ENCODE results near the gene DMRTC1B.
"Not testable (repeated sequence)": the region's sequence is repeated elsewhere in the genome, so short reads cannot be mapped to it uniquely, and the experiment has no call there.

The DMRTC1B gene, protein sequence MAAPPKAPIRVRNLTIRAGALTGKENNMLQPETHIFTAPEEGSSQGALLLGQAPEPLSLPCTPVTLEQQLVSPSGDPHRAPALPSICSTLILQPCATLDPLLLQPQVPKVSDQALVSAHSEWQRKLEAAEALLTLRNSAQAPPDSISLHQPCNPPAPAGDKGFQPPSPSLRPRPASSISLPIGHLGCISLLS

DNA sequence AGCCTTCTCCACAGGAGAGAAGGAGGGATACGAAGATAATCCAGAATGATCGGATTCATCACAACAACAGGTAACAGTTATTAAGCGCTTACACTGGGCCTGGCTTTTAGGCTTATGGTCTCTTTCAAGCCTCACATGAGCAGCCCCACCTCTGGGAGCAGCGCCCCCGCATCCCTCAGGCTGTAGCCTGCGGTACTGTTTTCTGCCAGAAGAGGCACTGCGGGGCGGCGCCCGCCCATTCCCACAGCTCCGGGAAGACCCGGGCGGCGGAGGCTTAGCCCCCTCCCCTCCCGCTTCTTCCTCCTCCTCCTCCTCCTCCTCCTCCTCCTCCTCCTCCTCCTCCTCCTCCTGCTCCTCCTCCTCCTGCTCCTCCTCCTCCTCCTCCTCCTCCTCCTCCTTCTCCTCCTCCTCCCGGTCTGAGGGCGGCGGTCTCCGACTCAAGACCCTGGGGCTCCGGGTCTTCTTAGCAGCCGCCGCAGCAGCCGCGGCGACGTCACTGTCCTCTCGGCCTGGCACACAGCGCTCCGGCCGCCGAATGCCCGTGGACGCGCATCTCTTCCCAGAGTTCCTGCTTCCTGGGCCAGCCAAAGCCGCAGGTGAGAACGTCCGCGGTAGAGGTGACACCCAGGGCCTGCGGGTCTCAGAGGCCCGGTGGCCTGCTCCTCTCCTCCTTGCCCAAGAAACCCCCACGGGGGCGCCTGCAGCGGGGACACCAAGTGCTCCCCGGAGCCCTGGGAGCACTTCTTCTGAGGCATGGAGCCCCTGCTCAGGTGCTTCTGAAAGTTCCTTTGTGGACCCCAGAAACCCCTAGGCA lies at the start of gene DMRTC1B:
Gene DMRTC1B, plus strand, starts transcription at position 238 of the 814 bp plus-strand sequence. CDS start 68,246 bp downstream, outside the sequence.
- not testable (repeated sequence) for DNase-seq (ENCODE audit: low spot score)

DNA sequence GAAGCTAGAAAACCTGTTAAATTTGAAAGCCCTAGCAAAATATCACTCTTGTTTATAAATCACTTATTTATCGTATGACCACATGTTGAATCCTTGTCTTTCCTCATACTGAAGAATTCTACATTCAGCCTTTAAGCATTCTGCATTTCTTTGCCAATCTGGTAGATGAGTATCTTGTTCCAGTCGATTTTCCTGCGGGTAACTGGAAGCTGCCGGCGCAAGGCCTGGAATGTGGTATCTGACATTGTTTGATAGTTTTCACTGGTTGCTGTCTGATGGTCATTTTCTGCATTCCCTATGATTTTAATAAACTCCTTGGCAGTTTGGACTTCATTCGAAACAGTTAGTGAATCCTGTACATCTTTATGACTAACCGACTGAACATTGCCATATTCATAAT lies 48.8 kb upstream of the DMRTC1B start:
- DNase-seq (ENCODE audit: low spot score), result no peak

DNA sequence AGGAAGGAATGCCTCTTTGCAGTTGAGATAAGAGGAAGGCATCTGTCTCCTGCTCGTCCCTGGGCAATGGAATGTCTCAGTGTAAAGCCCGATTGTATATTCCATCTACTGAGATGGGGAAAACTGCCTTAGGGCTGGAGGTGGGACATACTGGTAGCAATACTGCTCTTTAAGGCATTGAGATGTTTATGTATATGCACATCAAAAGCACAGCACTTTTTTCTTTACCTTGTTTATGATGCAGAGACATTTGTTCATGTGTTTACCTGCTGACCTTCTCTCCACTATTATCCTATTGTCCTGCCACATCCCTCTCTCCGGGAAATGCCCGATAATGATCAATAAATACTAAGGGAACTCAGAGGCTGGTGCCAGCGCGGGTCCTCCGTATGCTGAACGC lies 43.1 kb upstream of the DMRTC1B start:
- not testable (repeated sequence) for DNase-seq (ENCODE audit: low spot score)

DNA sequence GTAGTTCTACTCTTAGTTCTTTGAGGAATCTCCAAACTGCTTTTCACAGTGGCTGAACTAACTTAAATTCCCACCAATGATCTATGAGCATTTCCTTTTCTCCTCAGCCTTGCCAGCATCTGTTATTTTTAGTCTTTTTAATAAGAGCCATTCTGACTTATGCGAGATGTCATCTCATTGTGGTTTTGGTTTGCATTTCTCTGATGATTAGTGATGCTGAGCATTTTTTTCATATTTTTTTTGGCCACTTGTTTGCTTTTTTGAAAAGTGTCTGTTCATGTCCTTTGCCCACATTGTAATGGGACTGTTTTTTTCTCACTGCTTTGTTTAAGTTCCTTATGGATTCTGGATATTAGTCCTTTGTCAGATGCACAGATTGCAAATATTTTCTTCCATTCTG lies 41.1 kb upstream of the DMRTC1B start:
- no peak for DNase-seq (ENCODE audit: low spot score)

DNA sequence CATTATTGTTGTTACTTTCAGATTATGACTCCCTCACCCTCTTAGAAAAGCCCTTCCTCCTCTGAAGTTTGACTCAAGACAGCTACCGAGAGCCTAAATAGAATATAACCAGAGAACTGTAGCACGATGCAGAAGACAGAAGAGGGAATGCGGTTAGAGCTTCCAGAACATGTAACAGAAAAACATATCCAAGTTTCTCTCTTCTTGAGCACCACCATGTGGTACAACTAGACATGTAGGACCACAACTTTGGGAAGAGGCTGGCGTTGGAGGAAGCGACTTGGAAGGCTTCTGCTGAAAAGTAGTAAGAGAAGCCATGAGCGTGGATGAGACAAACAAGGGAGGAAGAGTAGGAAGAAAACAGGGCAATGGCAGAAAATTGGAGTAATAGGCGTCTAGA lies 31.1 kb upstream of the DMRTC1B start:
- DNase-seq (ENCODE audit: low spot score), result not testable (repeated sequence)

DNA sequence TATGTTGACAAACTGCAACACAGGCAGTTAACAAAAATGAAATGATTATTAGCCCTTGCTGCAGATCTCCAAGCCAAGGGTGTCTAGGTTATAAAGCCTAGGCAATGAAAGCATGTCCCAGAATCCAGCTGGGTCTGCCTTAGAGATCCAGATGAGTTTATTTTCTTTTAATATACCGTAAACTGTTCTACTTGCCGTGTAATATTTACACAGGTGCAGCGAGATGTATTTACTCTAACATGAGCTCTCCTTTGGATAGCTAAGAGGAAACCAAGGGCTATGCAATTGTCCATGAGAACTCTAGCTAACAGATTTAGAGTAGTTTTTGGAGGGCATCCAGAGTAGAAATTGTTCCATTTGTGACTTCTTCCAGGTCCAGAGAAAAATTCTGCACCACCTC lies 28.1 kb upstream of the DMRTC1B start:
- DNase-seq (ENCODE audit: low spot score), result not testable (repeated sequence)

DNA sequence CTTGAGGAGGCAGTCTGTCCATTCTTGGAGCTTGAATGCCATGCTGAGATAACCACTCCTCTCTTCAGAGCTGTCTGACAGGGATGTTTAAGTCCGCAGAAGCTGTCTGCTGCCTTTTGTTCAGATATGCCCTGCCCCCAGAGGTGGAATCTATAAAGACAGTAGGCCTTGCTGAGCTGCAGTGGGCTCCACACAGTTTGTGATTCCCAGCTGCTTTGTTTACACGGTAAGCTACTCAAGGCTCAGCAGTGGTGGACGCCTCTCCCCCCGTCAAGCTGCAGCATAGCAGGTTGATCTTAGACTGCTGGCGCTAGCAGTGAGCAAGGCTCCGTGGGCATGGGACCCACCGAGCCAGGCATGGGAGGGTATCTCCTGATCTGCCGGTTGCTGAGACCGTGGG lies 16.2 kb upstream of the DMRTC1B start:
- not testable (repeated sequence) for DNase-seq (ENCODE audit: low spot score)

DNA sequence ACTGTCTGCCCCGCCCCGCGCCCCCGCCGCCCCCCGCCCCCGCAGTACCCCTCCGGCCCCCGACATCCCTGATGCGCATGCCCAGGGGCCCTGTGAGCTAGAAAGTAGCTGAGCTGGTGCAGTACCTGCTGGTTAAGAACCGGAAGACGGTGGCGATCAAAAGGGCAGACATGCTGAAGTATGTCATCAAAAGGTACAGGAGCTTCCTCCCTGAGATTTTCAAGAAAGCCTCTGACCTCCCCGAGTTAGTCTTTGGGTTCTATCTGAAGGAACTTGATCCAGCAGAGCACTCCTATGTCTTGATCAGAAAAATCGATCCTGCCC lies 739 bp downstream of the DMRTC1B start:
- not testable (repeated sequence) for DNase-seq (ENCODE audit: low spot score)

DNA sequence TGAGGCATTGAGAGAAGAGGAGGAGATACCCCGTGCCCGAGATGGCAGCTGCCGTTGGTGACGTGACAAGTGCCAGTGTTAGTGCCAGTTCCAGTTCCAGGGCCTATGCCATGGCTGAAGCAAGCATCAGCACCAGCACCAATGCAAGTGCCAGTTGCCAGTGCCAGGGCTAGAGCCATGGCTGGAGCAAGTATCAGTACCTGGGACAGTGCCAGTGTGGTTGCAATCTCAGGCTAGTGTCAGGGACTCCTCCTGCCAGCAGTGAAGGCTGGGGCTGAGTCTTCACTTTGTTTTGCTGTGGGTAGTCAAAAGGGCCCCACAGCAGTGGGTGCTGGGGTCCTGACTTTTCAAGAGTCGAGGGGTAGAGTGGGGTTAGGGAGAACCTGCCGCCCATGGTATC lies 1.5 kb downstream of the DMRTC1B start:
- not testable (repeated sequence) for DNase-seq (ENCODE audit: low spot score)

DNA sequence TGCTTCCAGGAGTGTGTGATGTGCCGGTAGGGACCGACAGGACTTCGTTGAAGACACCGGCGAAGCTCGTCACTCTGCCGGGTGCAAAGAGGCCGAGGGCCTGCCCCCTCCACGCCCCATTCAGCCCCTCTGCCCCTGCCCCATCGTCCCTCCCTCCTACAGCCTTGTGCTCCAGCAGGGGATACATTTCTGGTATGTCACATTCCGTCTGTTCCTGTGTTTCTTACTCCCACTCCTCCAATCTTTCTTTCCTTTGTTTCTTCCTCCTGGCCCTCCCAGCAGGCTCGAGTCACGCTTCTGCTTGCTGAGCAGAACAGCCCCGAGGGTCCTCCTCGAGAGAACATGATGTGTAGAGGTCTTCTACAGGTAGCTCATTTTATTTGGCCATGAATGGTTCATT lies 5.9 kb downstream of the DMRTC1B start, which contains the start of gene FAM236B:
Gene FAM236B, minus strand, starts transcription at position 101 of the 400 bp plus-strand sequence. Its CDS starts 100 bp downstream, at position 1.
- not testable (repeated sequence) for DNase-seq (ENCODE audit: low spot score)

DNA sequence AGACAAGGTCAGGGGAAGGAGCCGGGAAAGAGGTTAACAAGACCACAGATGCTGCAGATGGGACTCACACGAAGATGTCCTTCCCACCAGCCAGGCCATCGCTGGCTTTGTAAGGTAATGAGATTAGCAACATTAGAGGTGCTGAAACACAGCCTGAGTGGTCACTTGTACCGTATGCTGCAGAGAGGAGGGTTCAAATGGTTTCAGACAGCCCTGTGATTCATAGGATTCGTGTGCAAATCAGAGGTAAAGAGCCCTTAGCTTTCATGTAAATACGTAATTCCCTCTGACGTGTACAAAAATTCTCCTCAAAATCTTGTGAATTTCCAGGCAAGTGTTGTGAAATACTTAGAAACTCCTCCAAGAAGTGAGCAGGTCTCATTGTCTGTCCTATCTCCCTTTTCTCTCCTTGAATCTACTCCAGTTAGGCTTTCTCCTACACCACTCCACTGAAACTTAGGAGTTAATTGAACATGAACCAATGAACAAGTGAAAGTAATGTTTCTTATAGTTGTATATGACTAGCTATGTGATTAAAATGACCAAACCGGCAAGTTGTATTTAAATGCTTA lies 6.8 kb downstream of the DMRTC1B start:
- not testable (repeated sequence) for DNase-seq (ENCODE audit: low spot score)

DNA sequence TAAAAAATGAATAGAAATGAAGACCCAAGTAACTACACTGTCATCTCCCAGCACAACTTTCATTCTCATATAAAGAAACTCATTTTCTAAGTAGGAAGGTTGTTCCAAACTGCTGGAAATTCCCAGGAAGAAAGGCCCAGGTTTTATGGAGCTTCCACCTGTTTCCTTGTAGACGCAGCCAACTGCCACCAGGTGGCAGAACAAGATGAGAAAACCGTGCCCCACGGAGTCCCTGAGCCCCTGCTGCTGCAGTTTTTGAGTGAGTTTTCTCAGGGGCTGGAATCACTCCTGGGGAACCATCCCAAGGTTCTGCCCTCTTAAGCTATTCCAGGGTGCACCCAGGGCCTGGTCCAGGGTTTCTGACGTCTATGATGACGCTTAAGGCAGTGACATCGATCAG lies 7.3 kb downstream of the DMRTC1B start:
- not testable (repeated sequence) for DNase-seq (ENCODE audit: low spot score)

DNA sequence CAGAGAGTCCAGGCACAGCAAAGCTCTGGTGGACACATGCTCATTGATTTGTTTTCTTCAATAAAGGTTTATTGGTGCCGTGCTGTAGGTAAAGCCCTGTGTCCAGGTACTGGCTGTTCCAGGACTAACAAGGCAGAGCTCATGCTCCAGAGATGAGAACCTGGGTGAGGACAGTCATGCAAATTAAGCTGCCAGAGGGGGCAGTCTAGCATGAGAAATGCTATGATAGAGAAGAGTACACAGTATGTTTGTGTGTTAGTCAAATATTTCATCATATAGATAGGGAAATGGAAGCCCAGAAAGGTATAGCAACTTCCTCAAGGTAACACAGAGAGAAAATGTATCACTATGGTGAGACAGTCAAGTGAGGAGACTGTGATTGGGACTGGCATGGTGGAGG lies 11.5 kb downstream of the DMRTC1B start:
- DNase-seq (ENCODE audit: low spot score), result not testable (repeated sequence)

DNA sequence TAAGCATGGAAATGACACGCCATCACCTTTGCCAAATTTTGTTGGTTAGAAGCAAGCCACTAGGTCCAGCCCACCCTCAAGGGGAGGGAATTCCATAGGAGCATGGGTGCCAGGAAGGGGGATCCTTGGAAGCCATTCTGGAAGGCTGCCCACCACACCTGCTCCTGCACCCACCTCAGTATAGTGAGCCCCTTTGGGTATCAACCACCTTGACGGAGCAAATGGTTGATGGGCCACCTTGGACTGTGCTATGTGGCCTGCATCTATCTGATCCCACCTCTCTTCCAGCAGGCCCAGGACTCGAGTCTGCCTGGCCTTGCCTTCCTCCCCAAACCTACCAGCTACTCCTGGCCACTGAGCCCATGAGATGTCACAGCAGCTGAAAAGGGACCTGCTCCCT lies 13.7 kb downstream of the DMRTC1B start:
- DNase-seq (ENCODE audit: low spot score), result not testable (repeated sequence)

DNA sequence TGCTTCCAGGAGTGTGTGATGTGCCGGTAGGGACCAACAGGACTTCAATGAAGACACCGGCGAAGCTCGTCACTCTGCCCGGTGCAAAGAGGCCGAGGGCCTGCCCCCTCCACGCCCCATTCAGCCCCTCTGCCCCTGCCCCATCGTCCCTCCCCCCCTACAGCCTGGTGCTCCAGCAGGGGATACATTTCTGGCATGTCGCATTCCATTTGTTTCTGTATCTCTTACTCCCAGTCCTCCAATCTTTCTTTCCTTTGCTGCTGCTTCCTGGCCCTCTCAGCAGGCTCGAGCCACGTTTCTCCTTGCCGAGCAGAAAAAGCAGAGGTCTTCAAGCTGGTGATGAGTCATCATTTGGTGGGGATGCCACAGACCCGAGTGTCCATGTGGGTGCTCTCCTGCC lies 31.4 kb downstream of the DMRTC1B start, which contains the start of gene FAM236D:
Gene FAM236D, minus strand, starts transcription at position 101 of the 400 bp plus-strand sequence. Its CDS starts 100 bp downstream, at position 1.
- DNase-seq (ENCODE audit: low spot score), result not testable (repeated sequence)

DNA sequence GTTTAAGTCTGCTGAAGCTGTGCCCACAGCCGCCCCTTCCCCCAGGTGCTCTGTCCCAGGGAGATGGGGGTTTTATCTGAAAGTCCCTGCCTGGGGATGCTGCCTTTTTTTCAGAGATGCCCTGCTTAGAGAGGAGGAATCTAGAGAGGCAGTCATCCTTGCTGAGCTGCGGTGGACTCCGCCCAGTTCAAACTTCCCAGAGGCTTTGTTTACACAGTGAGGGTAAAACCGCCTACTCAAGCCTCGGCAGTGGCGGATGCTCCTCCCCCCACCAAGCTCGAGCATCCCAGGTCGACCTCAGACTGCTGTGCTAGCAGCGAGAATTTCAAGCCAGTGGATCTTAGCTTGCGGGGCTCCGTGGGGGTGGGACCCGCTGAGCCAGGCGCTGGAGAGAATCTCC lies 54.0 kb downstream of the DMRTC1B start:
- DNase-seq (ENCODE audit: low spot score), result not testable (repeated sequence)

DNA sequence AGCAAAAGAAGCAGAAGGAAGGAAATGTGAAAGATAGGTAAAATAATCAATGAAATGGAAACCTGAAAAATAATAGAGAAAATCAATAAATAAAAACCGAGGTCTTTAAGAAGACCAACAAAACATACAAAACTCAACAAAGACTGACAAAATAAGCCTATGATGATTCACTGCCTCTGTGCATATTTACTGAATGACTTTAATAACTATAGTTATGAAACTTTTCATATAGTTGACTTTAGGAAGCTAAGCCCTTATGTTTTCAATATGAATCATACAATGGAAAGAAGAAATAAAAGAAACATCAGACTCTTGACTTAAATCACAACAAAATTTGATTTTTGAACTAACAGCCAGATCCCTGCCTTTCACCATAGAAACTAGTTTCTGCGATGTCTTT lies 60.8 kb downstream of the DMRTC1B start:
- DNase-seq (ENCODE audit: low spot score), result not testable (repeated sequence)

DNA sequence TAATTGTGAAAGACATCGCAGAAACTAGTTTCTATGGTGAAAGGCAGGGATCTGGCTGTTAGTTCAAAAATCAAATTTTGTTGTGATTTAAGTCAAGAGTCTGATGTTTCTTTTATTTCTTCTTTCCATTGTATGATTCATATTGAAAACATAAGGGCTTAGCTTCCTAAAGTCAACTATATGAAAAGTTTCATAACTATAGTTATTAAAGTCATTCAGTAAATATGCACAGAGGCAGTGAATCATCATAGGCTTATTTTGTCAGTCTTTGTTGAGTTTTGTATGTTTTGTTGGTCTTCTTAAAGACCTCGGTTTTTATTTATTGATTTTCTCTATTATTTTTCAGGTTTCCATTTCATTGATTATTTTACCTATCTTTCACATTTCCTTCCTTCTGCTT lies 106.2 kb downstream of the DMRTC1B start:
- DNase-seq (ENCODE audit: low spot score), result not testable (repeated sequence)

DNA sequence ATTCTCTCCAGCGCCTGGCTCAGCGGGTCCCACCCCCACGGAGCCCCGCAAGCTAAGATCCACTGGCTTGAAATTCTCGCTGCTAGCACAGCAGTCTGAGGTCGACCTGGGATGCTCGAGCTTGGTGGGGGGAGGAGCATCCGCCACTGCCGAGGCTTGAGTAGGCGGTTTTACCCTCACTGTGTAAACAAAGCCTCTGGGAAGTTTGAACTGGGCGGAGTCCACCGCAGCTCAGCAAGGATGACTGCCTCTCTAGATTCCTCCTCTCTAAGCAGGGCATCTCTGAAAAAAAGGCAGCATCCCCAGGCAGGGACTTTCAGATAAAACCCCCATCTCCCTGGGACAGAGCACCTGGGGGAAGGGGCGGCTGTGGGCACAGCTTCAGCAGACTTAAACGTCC lies 113.0 kb downstream of the DMRTC1B start:
- not testable (repeated sequence) for DNase-seq (ENCODE audit: low spot score)
